ENCODE data around the gene SERPINI1.

DNA sequence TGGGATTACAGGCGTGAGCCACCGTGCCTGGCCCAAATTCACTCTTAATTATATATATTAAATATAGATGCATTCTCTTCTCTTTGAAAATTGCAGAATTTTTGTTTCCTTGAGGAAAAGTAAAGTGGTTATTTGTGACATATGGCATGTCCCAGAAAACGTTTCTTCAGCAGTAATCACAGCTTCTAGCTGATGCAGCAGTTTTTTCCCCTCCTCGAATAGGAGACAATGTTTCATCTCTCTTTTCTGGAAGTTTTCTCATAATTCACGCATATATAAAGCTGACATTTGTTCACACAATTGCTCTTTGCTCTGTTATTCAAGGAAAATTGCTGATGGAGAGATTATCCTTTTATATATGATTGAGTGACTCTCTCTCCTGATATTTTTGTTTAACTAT lies 99.8 kb downstream of the SERPINI1 start:
- TF ChIP-seq YY1 (IDR thresholded peaks at IDR 0.05; ENCODE audit: insufficient read depth, insufficient read length) (no peak), ZNF274 (IDR thresholded peaks at IDR 0.05; ENCODE audit: low read depth, low read length) (no peak), SUZ12 (IDR thresholded peaks at IDR 0.05; ENCODE audit: extremely low read depth, insufficient read depth, insufficient read length) (no peak)
